Adrenal gland (tissue), 19 donors: Measurements from ENCODE around the gene CDC34. TPM values are rescaled to one million over a fixed set of nuclear protein-coding genes. Genes with fewer than 3 reads are reported as not detected.

Source experiments
- DNase-seq, 7 donors: peaks; one replicate each; pipeline ENCODE4 v3.0.0-alpha.2; 2019 to 2020
- H3K27ac ChIP-seq, 5 donors: fragments of 200-600 bp; sonication (generic) in 4 of 5; 1 replicate in 3 of 5; 2 replicates in 2 of 5; pipeline versions ENCODE4 v1.5.1 to v1.8.0; 2016 to 2020; ENCODE audit warnings: mild to moderate bottlenecking in 1 of 5
- H3K27me3 ChIP-seq: fragments of 200-600 bp; 2 replicates; pipeline ENCODE4 v1.8.0; 2021
- H3K36me3 ChIP-seq, 2 donors: fragments of 200-600 bp; replicated peaks in 1 of 2; 1 replicate in 1 of 2; 2 replicates in 1 of 2; pipeline versions ENCODE4 v1.5.1 to v1.8.0; 2018 to 2022
- H3K4me1 ChIP-seq, 2 donors: fragments of 200-600 bp; replicated peaks in 1 of 2; 1 replicate in 1 of 2; 2 replicates in 1 of 2; pipeline versions ENCODE4 v1.5.1 to v1.8.0; 2018 to 2021
- H3K4me3 ChIP-seq, 4 donors: fragments of 200-600 bp; sonication (generic) in 3 of 4; one replicate each; pipeline ENCODE4 v1.5.1; 2016 to 2018
- H3K9me3 ChIP-seq, 3 donors: fragments of 200-600 bp; sonication (generic) in 1 of 3; replicated peaks in 1 of 3; 1 replicate in 2 of 3; 2 replicates in 1 of 3; pipeline versions ENCODE4 v1.5.1 to v1.8.0; 2016 to 2021
- CTCF ChIP-seq, 6 experiments: fragments of 450-650 bp in 4 of 6; fragments of 200-600 bp in 2 of 6; sonication (generic) in 1 of 6; IDR thresholded peaks; 1 replicate in 5 of 6; 2 replicates in 1 of 6; pipeline versions ENCODE4 v1.5.1 to v1.8.0; 2016 to 2021; ENCODE audit warnings: antibody characterized with exemption in 6 of 6, mild to moderate bottlenecking in 2 of 6, moderate library complexity in 1 of 6
- POLR2A ChIP-seq, 2 donors: fragments of 450-650 bp; IDR thresholded peaks; one replicate each; pipeline ENCODE4 v1.6.1; 2017; ENCODE audit warnings: antibody characterized with exemption in 2 of 2, mild to moderate bottlenecking in 2 of 2, moderate library complexity in 1 of 2
- WGBS, 4 donors: extraction: QIAGEN DNeasy Blood & Tissue Kit in 2 of 4; methylation state at CpG; one replicate each; pipeline versions ENCODE4 v1.1.5 to v1.1.7; 2013 to 2017; 5-methylcytosine and 5-hydroxymethylcytosine counted together
- intact Hi-C, 2 donors: fragments of 100-400 bp; cut with DNase I; formaldehyde crosslinking; loops; one replicate each; pipeline versions ENCODE4 v1.14.1 to v1.15.0; 2022 to 2023
- long read RNA-seq, 10 donors: library from polyadenylated mRNA in 3 of 10; unstranded in 2 of 10; stranded (forward) in 1 of 10; transcript quantifications; one replicate each; pipeline ENCODE4 v2.0.0 and lab custom pipeline, GENCODE V29; 2021 to 2026
- polyA plus RNA-seq, 3 donors: library from polyadenylated mRNA; stranded (reverse); fragments of 200-250 nt in 2 of 3; fragments of 350-450 nt in 1 of 3; fragmentation: Illumina TruSeq in 1 of 3; extraction: RNeasy Lipid Tissue Mini Kit (QIAGEN cat#74804) in 1 of 3; gene quantifications; one replicate each; pipeline ENCODE4 v1.2.3, GENCODE V29; 2013 to 2014
- total RNA-seq, 9 donors: library from RNA; depleted of rRNA in 4 of 9; stranded (reverse); fragments of >200 nt in 4 of 9; fragments of 120-200 nt in 1 of 9; fragmentation: NEBNext Ultra II Directional in 1 of 9; extraction: Animal tissue kit (Norgen Biotek cat#: 25700) in 1 of 9; gene quantifications; one replicate each; pipeline versions ENCODE4 v1.1.0 to v1.2.4, GENCODE V29; 2013 to 2023
- donor health status: healthy with polysubstance abuse.
- donor health status: Bipolar disorder and iron deficiency.
- donor health status: DM: yes; HTN: yes; CAD: no.
- donor health status: DM: no; HTN: no; CAD: no.
- donor health status: DM: no; HTN: no; CAD: no.
- donor health status: DM: yes; HTN: yes; CAD: no.

CDC34 gene, protein sequence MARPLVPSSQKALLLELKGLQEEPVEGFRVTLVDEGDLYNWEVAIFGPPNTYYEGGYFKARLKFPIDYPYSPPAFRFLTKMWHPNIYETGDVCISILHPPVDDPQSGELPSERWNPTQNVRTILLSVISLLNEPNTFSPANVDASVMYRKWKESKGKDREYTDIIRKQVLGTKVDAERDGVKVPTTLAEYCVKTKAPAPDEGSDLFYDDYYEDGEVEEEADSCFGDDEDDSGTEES
- total RNA-seq = 10 to 100 TPM; 42.4 to 85.7 (median 61.9) TPM
- polyA plus RNA-seq = 100 to 1,000 TPM in 2 of 3 donors, 10 to 100 TPM in 1; 22.2 to 151 (median 124) TPM
- long read RNA-seq, donor 1, transcript CDC34-201 (5 exons, 1,471 nt) = major isoform, 17 of 19 reads
- long read RNA-seq, donor 1, partial matches to known transcripts = 0 of 19 reads
- long read RNA-seq, donor 1, other reads (novel, unspliced or antisense) = 0 of 19 reads
- long read RNA-seq, donor 2, transcript CDC34-201 (5 exons, 1,471 nt) = major isoform, 13 of 15 reads
- long read RNA-seq, donor 2, partial matches to known transcripts = 0 of 15 reads
- long read RNA-seq, donor 2, other reads (novel, unspliced or antisense) = 0 of 15 reads
- long read RNA-seq, donor 3, transcript CDC34-201 (5 exons, 1,471 nt) = major isoform, 17 of 18 reads
- long read RNA-seq, donor 3, partial matches to known transcripts = 0 of 18 reads
- long read RNA-seq, donor 3, other reads (novel, unspliced or antisense) = 0 of 18 reads
- long read RNA-seq, donor 4, partial matches to known transcripts = 1 of 6 reads
- long read RNA-seq, donor 4, other reads (novel, unspliced or antisense) = 4 of 6 reads
- long read RNA-seq, donor 5, transcript CDC34-202 (5 exons, 1,147 nt) = minor isoform, 7 of 178 reads
- long read RNA-seq, donor 5, transcript CDC34-201 (5 exons, 1,471 nt) = major isoform, 143 of 178 reads
- long read RNA-seq, donor 5, partial matches to known transcripts = 9 of 178 reads
- long read RNA-seq, donor 5, other reads (novel, unspliced or antisense) = 19 of 178 reads
- long read RNA-seq, donor 6, partial matches to known transcripts = 0 of 7 reads
- long read RNA-seq, donor 6, other reads (novel, unspliced or antisense) = 6 of 7 reads
- long read RNA-seq, donor 7, transcript CDC34-201 (5 exons, 1,471 nt) = major isoform, 13 of 16 reads
- long read RNA-seq, donor 7, partial matches to known transcripts = 0 of 16 reads
- long read RNA-seq, donor 7, other reads (novel, unspliced or antisense) = 0 of 16 reads
- long read RNA-seq, donor 8, transcript CDC34-201 (5 exons, 1,471 nt) = major isoform, 31 of 34 reads
- long read RNA-seq, donor 8, partial matches to known transcripts = 0 of 34 reads
- long read RNA-seq, donor 8, other reads (novel, unspliced or antisense) = 0 of 34 reads
- long read RNA-seq, donor 9, transcript CDC34-201 (5 exons, 1,471 nt) = major isoform, 8 of 10 reads
- long read RNA-seq, donor 9, partial matches to known transcripts = 0 of 10 reads
- long read RNA-seq, donor 9, other reads (novel, unspliced or antisense) = 0 of 10 reads
- long read RNA-seq, donor 10, transcript CDC34-201 (5 exons, 1,471 nt) = major isoform, 18 of 22 reads
- long read RNA-seq, donor 10, partial matches to known transcripts = 0 of 22 reads
- long read RNA-seq, donor 10, other reads (novel, unspliced or antisense) = 0 of 22 reads

DNA sequence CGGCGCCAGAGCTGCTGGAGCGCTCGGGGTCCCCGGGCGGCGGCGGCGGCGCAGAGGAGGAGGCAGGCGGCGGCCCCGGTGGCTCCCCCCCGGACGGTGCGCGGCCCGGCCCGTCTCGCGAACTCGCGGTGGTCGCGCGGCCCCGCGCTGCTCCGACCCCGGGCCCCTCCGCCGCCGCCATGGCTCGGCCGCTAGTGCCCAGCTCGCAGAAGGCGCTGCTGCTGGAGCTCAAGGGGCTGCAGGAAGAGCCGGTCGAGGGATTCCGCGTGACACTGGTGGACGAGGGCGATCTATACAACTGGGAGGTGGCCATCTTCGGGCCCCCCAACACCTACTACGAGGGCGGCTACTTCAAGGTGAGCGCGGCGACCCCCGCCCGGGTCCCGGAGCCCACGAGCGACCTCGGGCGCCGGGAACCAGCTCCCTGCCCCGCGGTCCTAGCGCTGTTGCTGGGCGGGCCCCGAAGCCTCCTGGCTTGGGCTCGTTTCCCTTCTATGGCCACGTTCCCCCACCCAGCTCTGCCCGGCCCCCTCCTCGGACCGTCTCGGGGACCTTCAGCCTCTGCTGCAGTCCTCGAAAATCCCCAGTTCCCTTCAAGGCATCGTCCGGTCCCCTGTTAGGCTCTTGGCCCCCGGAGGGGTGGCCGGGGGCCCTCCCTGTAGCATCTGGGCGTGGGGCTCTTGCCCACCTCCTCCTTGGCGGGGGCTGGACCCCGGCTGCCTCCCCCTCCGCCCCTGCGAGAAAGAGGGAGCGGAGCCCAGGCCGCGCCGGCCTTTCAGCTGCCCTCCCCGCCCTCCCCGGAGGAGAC is at the start of gene CDC34:
Gene CDC34 (plus strand): TSS at position 8 of the 808 bp plus-strand sequence. CDS start 172 bp downstream, at position 180.
- WGBS, 4 donors = 0 to 1% (median 1%) methylated on average over 6 to 75 of the region's 84 CpGs
- Histone ChIP-seq H3K27ac (peak within 1 kb of the TSS; percentile 79 to 97 (median 89)), H3K4me1 (peaks cover 13 to 14% of the 10 kb centered on the region in 2 donors), H3K27me3 (no peaks in the 10 kb centered on the region), H3K9me3 (no peaks in the 10 kb centered on the region), H3K4me3 (peak within 1 kb of the TSS; percentile 34 to 100 (median 83)), H3K36me3 (peaks cover 0 to 19% of the 10 kb centered on the region in 2 donors)
- TF ChIP-seq CTCF (IDR thresholded peaks at IDR 0.05) (no peak), POLR2A (IDR thresholded peaks at IDR 0.05) (peak; percentile 75 to 94)
- DNase-seq = peak in 1 of 7 donors; percentile 32
- intact Hi-C loops = loop anchor here in 1 of 2 donors (5.0 kb wide), 1 partner anchor 35 kb away; no protein-coding TSS in a partner anchor

DNA sequence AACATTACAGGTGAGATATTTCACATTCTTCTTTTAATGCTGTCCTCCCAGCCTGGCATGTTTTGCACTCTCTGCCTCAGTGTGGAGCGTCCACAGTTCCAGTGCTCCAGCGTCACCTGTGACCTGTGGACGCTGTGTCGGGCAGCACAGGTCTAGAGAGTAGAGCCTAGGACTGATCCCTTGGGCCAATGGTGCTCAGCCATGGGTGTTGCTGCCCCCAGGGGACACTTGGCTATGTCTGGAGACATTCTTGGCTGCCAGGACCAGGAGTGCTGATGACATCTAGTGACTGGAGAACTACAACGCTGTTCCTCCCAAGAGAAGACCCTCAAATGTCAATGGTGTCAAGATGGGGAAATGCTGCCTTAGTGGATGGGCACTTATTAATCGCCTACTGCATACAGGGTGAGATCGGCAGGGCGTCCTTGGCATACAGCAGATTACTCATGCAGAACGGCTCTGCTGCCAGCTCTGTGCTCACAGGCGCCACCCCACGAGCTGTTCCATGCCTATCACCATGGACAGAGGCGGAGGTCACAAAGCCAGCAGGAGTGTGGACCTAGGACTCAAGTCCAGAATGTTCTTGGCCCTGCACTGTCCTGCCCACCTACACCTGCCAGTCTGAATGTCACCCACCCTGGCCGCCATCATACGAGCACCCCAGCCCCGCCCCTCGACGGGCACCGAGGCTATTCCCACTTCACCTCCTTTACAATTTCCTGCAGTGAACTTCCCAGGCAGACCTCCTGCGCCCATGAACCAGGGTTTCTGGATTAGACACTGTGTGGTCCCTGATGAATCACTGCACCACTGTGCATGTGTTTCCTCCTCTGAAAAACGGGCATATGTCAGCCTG is 49.1 kb upstream of the CDC34 start:
- peak in 5 of 7 donors; percentile 33 to 59 (median 50) for DNase-seq
- TF ChIP-seq CTCF (IDR thresholded peaks at IDR 0.05) = peak in 1 of 6 experiments; percentile 16
- no peak for TF ChIP-seq POLR2A (IDR thresholded peaks at IDR 0.05)
- 44 to 63% (median 48%) methylated on average over 13 to 20 of the region's 20 CpGs for WGBS, 4 donors
- intact Hi-C loops = no loop called here
- no peaks in the 10 kb centered on the region for H3K27me3 ChIP-seq
- H3K4me1 ChIP-seq = peaks cover 4 to 6% of the 10 kb centered on the region in 2 donors
- no peaks in the 10 kb centered on the region for H3K36me3 ChIP-seq
- H3K4me3 ChIP-seq = no peak overlapping the region
- peak overlapping the region in 1 of 5 donors; percentile 47 for H3K27ac ChIP-seq
- H3K9me3 ChIP-seq = no peaks in the 10 kb centered on the region
